Fibroblast of villous mesenchyme (primary cell): Measurements from ENCODE around the gene ASS1. TPM values are rescaled to one million over a fixed set of nuclear protein-coding genes. Genes with fewer than 3 reads are reported as not detected.

ENCODE experiments used
- DNase-seq: peaks from one replicate; pipeline ENCODE4 v3.0.0-alpha.2; 2010; ENCODE audit warnings: low read depth
- H3K4me3 ChIP-seq: 2 replicates; pipeline ENCODE4 v1.5.1; 2011; ENCODE audit warnings: low read depth, mild to moderate bottlenecking, low read length
- total RNA-seq: library from RNA; depleted of rRNA; stranded (reverse); fragments of >200 nt; gene quantifications from 2 replicates; pipeline ENCODE4 v1.2.3, GENCODE V29; 2012
- TF ChIP-seq, protein P1 (sequence below): IDR thresholded peaks from 2 replicates; pipeline ENCODE4 v1.5.1; 2012; ENCODE audit warnings: low read depth, mild to moderate bottlenecking, low read length; ENCODE audit not compliant: insufficient read depth

Gene ASS1
- total RNA-seq, 1 donor: 230 TPM

DNA sequence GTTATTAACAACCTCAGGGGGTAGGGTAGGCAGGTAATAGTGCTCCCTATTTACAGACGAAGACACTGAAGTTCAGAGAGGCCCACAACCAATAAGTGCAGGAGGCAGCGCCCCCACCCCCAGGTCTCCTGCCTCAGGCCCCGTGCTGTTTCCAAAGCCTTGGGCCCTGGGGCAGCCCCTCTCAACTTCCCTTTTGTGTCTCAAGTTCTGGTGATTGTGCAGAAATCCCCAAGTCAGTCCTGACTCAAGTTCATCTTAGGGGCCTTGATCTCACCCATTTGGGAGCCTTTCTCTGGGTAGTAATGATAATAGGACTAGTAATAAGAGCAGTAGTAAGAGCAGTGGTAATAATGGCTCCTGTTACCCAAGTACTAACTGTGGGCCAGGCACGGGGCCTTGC lies 35.5 kb upstream of the ASS1 start:
- H3K4me3 ChIP-seq: no peak overlapping the region
- DNase-seq: no peak
- TF ChIP-seq, protein P1, sequence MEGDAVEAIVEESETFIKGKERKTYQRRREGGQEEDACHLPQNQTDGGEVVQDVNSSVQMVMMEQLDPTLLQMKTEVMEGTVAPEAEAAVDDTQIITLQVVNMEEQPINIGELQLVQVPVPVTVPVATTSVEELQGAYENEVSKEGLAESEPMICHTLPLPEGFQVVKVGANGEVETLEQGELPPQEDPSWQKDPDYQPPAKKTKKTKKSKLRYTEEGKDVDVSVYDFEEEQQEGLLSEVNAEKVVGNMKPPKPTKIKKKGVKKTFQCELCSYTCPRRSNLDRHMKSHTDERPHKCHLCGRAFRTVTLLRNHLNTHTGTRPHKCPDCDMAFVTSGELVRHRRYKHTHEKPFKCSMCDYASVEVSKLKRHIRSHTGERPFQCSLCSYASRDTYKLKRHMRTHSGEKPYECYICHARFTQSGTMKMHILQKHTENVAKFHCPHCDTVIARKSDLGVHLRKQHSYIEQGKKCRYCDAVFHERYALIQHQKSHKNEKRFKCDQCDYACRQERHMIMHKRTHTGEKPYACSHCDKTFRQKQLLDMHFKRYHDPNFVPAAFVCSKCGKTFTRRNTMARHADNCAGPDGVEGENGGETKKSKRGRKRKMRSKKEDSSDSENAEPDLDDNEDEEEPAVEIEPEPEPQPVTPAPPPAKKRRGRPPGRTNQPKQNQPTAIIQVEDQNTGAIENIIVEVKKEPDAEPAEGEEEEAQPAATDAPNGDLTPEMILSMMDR: no peak

DNA sequence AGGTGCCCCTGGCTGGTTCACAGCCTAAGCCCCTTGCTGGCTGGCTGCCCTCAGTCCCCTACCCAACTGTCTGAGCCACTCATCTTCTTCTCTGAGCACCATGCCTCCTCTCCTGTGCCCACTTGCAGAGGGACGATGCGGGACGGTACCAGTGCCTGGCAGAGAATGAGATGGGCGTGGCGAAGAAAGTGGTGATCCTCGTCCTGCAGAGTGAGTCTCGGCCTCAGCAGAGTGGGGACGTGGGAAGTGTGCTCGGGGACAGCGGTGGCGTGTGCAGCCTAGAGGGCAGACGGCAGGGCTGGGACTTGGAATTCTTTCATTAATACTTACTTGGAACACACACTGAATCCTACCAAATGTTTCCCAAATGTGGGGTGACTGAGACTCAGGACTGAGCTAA lies 34.3 kb upstream of the ASS1 start:
- TF ChIP-seq, protein P1: no peak

DNA sequence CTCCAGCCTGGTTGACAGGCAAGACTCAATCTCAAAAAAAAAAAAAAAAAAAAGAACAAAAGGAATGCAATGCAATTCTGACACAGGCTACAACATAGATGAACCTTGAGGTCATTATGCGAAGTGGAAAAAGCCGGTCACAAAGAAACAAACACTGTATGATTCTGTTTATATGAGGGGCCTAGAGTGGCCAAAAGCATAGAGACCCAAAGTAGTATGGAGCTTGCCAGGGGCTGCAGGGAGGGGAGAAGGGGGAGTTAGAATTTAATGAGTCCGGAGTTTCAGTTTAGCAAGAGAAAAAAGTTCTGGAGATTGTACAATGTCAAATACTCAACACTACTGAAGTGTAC lies 33.2 kb upstream of the ASS1 start:
- TF ChIP-seq, protein P1: no peak
- DNase-seq: no peak
- no peak overlapping the region for H3K4me3 ChIP-seq

More for the DNA sequence above, 34.3 kb upstream of the ASS1 start:
- H3K4me3 ChIP-seq: no peak overlapping the region
- no peak for DNase-seq

DNA sequence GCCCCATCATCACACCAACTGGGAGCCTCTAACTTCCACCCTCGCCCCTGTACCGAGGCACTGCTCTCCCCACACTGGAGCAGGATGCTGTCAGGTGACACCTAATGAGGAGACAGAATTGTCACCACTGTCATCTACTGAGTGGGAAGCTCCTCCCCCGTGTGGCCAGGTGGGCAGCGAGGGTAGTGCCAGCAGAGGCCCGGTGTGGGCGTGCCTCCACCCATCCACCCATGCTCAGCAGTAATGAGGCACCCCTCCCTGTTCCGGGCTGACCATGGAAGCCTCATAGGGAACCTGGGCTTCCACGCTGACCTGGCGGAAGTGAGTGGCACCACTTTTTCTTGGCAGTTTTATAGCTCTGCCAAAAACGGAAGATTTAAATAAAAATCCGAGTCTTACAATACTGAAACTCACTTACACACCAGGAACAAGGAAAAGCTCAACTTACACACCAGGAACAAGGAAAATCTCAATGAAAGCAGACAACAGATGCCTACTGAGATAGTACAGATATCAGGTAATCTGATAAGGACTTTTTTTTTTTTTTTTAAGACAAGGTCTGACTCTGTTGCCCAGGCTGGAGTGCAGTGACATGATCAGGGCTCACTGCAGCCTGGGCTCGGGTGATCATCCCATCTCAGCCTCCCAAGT lies 30.6 kb upstream of the ASS1 start:
- DNase-seq: no peak
- H3K4me3 ChIP-seq: no peak overlapping the region
- TF ChIP-seq, protein P1: no peak

DNA sequence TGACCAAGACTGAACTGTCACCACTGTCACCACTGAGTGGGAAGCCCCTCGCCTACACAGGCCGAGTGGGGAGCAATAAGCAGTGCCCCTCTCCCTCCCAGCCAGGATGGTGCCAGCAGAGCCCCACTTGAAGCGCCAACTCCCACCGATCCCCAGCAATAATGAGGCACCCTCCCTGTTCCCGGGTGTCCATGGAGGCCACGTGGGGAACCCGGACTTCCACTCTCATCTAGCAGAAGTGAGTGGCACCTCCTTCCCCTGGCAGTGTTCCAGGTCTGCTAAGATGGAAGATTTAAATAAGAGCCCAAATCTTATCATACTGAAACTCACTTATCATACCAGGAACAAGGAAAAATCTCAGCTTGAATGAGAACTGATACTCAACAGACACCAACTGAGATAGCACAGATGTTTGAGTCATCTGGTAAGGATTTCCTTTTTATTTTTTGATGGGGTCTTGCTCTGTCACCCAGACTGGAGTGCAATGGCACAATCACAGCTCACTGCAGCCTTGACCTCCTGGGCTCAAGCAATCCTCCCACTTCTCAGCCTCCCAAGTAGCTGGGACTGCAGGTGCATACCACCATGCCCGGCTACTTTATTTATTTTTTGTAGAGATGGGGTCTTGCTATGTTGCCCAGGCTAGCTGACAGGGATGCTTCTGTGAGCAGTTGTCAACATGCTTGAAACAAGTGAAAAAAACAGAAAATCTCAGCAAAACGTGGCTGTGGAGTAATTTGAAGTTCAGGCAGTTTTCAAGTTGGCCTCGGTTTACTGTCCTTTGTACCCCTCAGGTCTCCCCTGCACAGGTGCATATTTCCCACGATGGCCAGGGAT lies 29.6 kb upstream of the ASS1 start:
- TF ChIP-seq, protein P1: no peak
- DNase-seq: no peak
- no peak overlapping the region for H3K4me3 ChIP-seq

DNA sequence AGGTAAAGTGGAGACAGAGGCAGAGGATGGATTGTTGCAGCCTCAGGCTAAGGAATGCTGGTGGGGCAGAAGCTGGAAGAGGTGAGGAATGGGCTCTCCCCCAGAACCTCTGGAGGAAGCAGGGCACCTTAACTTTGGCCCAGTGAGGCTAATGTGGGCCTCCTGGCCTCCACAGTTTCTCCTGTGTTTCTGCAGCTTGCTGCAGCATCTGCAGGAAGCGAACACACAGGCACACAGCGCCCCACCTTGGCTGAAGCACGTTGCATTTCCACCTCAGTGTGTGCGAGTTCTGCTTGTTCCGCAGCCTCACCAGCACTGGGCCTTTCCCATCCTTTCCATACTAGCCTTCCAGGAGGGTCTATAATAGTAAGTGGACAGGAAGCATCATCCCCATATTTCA lies 27.2 kb upstream of the ASS1 start:
- H3K4me3 ChIP-seq: no peak overlapping the region
- DNase-seq: no peak
- TF ChIP-seq, protein P1: no peak

DNA sequence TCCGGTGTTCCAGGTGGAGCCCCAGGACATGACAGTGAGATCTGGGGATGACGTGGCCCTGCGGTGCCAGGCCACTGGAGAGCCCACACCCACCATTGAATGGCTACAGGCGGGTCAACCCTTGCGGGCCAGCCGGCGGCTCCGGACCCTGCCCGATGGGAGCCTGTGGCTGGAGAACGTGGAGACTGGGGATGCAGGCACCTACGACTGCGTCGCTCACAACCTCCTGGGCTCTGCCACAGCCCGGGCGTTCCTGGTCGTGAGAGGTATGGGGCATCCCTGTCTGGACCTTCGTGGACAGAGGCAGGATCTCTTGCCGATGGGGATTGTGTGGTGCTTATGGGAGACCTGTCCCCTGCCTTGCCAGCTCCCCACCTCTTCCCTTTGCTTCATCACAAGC lies 26.0 kb upstream of the ASS1 start:
- TF ChIP-seq, protein P1: no peak
- no peak for DNase-seq
- no peak overlapping the region for H3K4me3 ChIP-seq
